Stimulated activated CD4-positive, alpha-beta T cell treated with anti-CD3 and anti-CD28 coated beads, Interleukin-2, amount 100 ng/mL, for 24 hours (primary cell): ENCODE measurements around the gene CACNA1C.
A peak's percentile ranks its signal among the peaks of the same experiment; 100 is the strongest.

ENCODE experiments used
- DNase-seq, 2 donors: peaks; one replicate each; pipeline ENCODE4 v3.0.0-alpha.2; 2020

Gene CACNA1C

DNA sequence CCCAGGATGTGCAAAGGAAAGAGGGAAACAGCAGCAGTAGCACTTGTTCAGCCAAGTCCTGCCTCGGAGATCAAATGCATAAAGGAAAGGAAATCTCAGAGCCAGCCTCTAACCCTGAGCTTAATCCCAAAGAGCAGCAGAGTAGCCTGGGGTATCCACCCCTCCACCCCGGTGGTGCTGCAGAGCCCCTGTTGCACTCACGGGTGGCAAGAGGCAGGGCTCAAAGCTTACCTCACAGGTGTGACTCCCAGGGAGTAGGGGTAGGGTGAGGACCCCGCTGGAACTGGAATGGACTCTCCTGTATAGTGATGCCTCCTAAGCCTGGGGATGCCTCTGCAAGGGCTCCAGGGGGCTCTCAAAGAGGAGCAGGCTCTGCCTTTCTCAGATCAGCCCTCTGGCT is 211.1 kb downstream of the CACNA1C start:
- no peak for DNase-seq

DNA sequence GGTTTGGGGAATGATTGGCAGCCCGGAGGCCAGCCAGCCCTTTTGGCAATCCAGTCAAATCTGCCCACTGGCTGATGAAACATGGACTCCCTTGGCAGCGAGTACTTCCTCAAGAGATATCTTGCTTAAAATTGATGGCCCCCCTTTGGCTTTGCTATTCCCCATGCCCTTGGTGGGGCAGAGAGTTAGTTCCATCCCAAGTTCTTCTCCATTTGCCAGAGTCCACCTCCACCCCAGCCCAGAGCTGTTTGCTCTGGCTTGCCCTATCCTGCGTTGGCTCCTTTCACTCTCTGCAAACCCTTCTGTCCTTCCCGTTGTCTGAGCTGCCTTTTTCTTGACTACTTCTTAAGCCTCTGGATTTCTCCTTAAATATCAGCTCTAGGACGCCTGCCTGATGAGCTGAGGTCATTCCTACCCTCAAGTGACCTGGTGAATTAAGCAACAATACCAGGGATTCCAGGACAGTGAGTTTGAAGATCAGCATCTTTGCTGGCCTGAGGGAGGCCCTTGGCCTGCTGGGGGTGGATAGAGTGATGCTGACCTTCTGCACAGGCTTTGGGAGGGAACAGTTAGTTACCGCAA is 212.0 kb downstream of the CACNA1C start:
- no peak for DNase-seq

DNA sequence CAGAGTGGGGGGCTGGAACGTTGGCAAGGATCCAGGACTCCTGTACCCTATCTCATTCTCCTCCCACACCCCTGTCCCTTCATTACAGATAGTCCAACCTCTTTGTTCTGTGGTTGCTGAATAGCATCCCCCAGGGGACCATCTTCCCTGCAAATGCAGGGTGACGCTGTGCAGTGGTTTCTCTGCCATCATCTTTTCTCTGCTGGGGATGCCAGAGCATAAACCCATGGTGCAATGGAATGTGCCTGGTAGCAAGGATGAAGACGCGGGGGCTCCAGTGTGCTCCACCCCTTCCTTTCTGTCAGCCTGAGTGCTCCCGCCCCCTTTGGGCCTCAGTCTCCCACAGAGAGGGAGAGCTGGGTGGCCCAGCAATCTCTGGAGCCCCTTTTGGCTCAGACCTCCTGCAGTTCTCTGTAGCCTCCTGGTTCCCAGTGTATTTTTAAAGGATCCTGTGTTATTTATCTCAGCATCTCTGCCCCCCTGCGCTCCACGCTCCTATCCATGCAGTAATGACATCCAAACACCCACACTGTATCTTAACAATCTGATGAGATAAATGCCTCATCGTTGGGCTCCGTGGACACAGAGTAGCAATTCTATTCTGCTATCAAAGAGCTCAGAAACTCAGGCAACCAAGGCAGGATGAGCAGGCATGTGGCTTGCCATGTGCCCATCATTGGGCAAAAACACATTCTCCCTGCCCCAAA is 212.8 kb downstream of the CACNA1C start:
- DNase-seq, result no peak

DNA sequence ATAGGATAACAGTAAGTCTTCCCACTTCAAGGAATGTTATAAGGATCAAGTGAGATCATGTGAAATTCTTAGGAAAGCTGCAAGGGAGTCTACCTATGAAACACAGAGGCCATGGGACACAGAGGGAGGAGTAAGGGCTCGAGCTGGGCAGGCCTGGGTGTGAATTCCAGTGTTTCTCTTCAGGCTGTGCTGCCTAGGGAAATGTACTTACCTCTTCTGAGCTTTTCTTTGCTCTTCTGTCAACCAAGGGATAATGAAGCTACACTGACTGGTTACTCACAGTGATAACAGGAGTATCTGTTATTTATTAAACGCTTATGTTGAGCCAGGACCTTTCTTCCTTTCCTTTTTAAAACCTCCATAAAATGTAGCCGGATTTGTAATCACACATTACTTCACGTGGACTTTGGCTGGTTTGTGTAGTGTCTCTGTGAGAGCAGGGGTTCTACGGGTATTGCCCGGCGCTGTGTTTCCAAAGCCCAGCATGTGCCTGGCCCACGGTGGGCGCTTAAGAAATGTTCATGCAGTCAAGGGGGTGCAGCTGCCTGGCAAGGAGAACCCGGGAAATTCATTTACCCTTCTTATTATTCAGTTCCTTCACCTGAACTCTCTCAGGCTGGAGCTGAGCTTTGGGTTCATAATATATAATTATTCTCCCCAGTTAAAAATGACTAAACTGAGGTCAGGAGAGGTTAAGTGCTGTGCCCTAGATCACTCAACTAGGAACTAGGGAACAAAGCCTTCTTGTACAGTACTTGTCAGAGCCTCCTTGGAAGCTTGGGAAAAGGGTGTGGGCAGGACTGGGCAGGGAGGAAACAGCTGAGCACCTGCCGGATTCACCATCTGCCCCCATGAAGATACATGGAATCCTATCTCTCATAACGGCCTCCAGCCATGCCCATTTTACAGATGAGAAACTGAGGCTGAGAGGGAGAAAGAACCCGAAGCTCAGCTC is 214.2 kb downstream of the CACNA1C start:
- DNase-seq, result no peak

DNA sequence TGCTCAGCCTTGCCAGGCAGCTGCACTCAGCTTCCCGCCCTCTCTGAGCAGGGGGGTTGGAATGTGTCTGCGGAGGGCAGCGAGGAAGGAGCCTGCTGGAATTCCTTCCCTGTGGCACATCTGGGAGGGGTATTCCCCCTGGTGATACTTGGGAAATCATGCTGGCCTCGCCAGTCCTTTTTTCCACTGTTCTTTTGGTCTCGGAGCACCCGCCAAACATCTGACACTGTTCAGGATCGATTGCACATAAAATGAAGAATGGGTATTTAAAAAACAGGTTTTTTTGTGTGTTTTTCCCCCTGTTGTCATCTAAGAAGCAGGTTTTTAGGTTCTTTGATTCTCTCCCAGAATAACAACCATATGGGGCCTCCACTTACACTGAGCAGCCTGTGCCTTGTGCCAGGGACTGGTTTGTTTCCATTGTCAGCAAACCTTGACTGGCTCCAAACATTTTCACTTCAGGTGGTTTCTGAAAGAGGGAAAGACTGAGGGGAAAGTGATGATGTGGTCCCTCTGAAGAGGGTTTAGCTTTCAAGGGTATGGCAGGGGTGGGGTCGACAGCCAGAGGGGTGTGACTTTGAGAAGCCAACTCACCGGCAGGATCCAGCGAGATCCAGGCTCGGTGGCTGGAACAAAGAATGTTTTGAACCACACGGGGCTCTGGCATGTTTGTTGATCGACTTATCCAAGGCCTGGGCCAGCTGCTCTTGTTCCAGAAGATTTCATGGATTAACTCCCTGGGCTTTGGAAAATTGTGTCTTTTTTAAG is 215.1 kb downstream of the CACNA1C start:
- DNase-seq, result no peak

DNA sequence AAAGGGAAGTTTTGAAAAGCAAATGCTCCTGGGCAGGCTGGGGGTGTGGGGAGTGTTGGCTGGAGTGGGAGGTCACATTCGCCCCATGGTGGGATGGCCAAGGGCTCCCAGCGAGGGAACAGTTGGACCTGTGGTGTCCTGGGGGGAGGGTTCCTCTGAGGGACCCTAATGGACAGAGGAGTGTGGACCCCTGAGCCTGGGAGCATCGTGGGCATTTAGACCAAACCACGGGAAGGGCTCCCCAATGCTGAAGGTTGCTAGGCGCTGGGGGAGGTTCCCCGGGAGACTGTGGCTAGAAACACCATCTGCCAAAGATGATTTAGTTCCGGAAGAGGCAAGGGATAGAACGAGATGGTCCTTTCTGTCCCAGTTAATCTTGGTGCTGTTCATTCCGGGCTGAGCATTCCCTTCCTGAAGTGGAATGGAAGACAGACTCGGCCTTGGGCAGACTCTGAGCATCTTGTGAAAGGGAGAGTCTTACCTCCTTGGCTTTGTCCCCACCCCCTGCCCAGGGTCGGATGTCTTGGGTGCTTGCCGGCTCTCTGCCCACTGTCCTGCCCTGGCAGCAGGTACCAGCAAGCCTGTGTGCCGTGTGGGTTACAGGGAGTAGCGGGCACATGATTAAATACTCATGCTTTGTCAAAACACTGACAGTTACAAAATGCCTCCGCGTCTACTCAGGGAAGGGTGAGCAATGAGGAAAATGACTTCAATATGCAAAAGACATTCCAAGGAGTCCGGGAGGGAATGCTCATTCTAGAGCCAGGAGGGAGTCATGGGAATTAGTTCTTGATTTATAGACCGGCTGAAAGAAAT is 215.9 kb downstream of the CACNA1C start:
- no peak for DNase-seq

DNA sequence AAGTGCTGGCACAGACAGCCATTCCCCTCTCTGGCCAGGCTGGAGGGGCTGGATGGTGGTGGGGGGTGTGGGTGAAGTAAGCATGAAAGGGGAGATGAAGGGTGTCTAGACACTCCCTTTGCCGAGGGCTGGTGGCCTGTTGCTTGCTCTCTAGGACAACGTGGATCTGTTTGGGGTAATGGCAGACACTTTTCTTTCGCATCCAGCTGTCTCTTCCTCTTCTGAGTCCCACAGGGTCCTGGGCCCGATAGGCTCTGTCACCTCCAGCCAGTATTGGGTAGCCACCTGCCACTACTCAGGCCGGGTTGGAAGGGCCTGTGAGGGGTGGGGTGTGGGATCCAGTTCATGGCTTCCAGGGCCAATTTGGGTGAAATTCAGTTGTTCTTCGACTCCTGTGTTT is 218.1 kb downstream of the CACNA1C start:
- no peak for DNase-seq

DNA sequence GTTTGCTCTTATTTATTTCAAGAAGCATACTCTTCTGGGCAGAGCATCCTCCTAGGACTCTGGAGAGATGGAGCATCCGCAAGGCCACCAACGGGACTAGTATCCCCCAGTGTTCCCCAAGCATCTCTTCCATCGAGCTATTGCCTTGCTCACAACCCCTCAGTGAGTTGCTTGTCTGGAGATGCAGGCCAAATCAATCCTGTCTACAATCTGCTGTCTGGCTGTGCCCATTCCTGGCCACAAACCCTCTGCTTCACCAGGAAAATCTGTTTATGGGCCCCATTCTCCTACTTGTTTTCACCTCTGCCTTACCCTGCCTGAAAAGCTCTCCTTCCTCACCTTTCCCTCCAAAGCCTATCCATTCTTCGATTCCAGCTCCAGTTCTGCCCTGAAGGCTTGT is 219.2 kb downstream of the CACNA1C start:
- DNase-seq, result no peak

DNA sequence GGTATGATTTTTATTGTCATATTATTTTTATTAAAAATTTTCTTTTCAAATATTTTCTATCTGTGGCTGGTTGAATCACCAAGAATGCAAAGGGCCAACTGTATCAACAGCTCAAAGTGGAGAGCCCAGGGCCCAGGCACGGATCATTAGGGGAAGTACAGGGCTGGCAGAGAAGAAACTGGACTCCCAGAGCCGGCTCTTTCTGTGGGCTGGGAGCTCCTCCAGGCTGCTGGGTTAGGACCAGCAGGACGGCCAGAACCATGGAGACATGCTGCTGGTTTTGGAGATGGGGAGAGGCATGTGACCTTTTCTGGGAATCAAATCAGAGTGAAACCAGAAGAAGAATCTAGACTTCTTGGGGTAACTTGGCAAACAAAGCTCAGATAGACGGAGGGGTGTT is 220.5 kb downstream of the CACNA1C start:
- DNase-seq, result no peak

DNA sequence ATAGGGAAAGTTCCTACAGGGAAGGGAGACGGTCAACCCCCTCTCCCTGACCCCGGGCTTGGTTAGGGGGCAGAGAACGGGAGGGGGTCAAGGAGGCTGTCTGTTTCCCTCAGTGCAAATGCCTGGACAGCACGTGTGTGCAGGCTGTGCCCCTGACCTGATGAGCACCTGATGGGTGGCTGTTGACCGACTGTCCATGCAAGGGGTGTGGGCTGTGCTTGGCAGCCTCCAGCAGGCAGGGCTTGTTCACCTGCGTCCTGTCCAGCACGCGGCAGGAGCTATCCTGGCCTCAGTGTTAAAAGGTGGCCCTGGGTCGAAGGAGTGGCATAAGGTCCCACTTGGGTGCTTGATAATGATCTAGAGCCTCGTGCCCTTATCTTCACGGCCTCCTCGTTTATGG is 221.0 kb downstream of the CACNA1C start:
- DNase-seq, result no peak

DNA sequence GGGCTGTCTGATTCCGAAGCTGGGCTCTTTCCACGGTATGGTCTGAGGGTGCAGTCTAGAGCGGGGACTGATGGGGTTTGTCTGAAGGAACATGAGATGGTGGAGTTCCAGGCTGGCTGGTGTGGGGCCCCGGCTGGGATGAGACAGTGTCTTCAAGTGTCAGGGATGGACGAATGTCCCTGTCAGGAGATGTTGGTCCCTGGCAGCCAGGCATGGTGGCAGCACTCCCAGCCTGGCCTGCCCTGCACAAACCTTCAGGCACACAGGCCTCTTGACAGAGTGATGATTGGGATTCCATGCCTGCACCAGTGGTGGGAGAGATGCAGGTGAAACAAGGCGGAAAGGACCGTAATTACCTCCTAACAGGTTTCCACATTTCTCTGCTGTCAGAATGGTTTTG is 221.9 kb downstream of the CACNA1C start:
- no peak for DNase-seq

DNA sequence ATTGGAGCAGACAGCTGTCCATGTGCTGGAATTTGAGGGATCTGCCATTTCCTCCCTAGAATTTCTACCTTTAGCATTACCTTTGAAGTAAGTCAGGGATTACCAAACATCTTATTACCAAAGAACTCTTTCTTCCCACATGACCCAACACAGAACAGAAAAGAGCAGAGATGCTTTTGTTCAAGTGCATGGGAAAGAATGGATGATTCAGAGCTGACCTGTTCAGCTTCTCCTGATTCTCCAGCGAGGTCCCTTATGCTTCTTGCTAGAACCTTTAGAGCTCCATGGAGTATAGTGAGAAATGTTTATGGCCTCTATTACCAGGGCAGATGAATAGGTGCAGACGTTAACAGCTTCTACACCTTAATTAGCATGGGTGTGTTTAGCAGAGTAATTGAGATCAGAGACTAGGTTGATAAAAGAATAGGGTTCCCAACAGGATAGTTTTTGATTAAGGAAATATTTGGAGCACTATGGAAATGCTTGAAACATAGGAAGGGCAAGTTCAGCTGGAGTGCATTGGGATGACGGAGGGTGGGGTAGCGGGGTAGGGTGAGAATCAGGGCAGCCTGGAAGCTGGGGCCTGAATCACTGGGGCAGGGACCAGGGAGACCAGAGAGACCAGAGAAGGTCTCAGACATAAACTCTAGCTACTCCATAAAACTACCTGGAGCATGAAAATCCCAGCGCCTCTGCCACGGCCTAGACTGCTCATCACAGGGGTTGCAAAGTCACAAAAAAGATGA is 223.7 kb downstream of the CACNA1C start:
- DNase-seq, result no peak

DNA sequence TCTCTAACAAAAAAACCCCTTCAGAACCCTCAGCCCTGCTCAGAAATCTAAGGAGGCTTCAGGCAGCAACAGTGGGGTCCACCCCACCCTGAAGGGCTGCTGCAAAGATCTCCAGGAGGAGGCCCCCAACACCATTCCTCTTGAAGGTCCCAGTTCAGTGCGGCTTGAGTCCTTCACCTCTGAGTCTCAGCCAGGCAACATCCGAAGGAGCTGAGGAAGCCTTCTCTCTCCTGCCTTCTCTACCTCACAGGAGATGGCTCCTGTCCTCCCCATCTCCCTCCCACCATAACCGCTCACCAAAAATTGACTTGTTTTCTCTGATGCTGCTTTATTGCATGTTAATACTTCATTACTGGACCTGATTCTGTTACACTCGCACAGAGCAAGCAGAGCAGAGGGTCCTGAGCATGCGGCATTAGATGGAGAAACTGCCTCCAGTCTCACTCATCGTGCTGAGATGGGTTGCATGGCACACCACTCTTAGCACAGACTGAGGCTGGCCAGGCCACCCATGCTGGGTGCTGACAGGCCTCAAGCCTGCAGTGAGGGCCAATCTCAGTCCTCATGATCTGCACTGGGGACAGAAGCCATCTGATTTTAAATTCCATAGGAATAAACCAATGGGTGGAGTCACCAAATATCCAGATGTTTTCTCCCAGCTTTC is 224.8 kb downstream of the CACNA1C start:
- no peak for DNase-seq

DNA sequence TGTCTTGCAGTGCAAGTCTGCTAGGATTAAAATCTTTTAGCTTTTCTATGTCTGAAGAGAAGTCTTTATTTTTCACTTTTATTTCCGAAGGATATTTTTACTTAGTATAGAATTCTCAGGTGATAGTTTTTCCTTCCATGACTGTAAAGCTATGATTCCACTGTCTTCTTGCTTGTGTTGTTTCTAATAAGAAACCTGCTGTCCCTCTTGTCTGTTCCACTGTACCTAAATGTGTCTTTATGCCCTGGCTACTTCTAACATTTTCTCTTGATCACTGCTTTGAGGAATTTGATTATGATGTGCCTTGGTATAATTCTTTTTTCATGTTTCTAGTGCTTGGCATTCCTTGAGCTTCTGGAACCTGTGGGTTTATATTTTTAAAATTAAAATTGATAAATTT is 228.7 kb downstream of the CACNA1C start:
- no peak for DNase-seq

DNA sequence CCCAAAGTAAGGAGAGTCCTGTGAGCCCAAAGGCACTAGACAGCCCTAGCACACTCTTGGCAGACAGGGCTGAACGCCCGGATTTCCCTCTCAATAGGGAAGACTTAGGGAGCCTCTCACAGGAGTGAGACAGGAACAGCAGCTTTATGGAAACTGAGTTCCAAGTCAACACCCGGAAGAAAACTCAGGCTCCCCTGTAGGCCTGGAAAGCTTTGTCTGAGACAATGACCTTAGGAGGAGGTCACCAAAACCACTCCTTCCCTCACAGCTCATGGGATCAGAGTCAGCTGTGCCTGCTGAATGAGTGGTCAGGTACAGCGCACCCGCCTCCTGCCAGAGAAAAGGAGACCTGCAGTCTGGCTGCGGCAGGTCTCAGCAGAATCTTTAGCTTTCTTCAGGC is 229.5 kb downstream of the CACNA1C start:
- DNase-seq, result no peak

DNA sequence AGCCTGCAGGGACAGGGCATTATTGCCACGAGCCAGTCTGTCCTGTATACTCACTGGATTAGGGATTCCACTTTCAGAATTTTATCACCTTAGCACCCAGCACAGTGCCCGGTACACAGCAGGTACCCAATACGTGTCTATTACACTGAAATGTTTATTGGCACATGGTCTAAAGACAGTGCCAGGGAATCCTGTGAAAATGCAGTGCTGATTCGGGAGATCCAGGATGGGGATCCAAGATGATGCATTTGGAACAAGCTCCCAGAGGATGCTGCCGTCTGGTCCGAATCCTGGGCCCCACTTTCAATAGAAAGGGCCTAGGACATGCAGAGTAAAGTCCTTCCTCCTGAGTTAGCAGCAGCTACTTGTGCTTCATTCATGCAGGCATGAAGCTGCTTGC is 230.7 kb downstream of the CACNA1C start:
- DNase-seq, result no peak

DNA sequence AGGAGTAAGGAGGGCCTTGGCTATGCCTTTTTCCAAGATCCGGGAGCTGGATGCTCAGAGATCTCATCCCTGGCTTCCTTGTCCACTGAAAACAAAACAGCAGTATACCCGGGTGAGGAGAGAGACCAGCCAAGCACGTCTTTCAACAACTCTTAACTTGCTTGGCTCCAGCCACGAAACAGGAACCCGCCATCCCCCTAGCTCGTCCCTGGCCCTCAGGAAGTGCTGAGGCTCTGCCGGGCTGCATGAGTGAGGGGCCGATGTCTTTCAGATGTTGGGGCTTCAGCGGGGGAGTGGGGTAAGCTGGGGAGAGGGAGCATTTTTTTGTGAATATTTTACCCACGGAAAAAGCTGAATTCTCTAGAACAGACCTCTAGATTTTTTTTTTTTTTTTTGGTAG is 231.1 kb downstream of the CACNA1C start:
- DNase-seq, result no peak

DNA sequence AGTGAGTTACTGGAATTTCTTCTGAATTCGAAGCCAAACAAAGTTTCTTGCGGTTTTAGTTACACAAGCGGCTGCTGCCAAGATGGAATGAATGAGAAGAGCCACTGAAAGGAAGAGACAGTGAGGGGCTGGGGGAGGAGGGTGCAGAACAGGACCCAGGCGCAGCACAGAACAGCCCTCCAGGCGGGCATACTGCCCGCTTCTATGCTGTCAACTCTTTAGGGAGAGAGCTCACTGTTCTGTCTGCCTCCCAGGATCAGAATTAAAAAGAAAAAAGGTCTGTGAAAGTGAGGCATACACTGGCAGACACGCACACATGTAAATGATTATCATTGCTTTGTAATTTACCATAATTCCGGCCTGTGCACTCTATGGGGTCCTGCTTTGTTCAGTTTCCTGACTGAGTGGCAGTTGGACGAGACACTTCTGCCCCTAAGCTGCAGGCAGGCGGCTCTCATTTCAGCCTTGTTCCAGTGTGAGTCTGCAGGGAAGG is 231.6 kb downstream of the CACNA1C start:
- DNase-seq, result no peak

DNA sequence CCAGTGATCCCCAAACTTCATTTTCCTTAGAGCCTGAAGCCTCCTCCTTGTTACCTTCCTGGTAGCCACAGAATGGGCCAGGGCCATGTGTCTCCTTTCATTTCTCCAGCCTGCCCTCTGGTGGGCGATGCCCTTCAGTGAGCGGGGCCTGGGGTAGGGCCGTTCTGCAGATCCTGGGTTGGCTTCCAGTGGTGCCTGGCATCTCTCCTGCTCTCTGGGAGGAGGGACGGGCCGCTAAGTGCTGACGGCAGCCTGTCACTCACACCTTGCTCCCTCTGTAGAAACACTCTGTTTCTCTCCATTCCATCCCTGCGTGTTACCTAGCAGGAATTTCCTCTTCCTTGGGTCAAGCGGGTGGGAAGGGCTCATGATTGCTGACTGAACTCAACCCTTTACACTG is 232.1 kb downstream of the CACNA1C start:
- DNase-seq, result peak; percentile 21 to 60

DNA sequence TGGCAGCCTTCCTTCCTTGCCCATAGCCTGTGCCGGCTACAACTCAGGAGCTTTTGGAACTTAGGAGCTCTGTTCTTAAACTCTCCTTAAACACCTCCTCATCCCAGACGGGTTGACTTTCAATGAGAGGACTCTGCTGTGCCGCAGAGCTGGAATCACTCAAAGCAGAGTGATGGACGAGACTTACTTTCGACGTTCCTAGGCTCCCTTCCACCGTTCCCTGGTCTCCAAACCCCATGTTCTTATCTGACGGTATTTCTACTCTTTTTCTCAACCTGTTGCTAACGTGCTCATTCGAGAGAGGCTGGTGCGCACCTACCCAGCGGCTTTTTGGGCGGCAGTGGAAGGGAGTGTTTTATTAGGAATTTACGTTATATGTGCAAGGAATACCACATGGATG is 232.7 kb downstream of the CACNA1C start:
- no peak for DNase-seq

DNA sequence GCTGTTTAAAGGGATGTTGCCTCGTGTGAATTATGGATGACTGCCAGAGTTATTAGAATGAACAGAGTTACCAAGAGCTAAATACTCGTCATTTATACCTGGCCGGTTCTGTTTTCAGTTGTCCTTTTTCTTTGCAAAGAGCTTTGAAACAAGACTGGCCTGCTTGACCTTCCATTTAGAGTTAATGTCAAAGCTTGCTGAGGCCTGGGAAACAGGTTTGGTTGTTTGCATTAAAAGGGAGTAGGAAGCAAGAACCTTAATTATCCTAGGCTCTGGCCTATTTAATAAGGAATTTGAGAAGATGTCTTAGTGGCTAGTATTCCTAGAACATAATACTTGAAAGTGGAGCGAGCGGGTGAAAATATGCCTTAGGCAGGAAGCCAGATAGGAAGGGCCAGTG is 233.3 kb downstream of the CACNA1C start:
- no peak for DNase-seq
